ENCODE results near the gene F2R. TPM values are rescaled to one million over a fixed set of nuclear protein-coding genes. Genes with fewer than 3 reads are reported as not detected.

Gene F2R
- total and polyA plus RNA-seq, 2 of the 8 experiments (the other 6 are each of a cell fraction or from before 2014, with no cell fraction given), result 23.8 to 29.1 TPM

GRCh38 chr5:76735762-76736545 is 20.0 kb downstream of the F2R start:
- Histone ChIP-seq H2BK5ac (ENCODE audit: low read depth, low read length) (no peak overlapping the region), H3K36me3 (ENCODE audit: control insufficient read depth in 2 of 4, insufficient read depth in 4 of 4, low read length in 3 of 4) (peaks cover 0 to 16% (median 8%) of the 10 kb centered on the region in 4 experiments; a peak in 5 of 8 replicates), H3K4ac (replicated peaks; ENCODE audit: insufficient read length, low read depth, low read length) (no peak overlapping the region), H3K79me1 (ENCODE audit: low read depth, low read length) (no peaks in the 10 kb centered on the region; the same call in 1 of the 2 replicates), H3K14ac (ENCODE audit: insufficient read length) (no peak overlapping the region), H4K8ac (ENCODE audit: extremely low read depth, insufficient read depth, low read length) (no peak overlapping the region), H2BK20ac (ENCODE audit: low read length) (no peak overlapping the region), H2AFZ (ENCODE audit: low read length) (no peak overlapping the region), H2AK5ac (ENCODE audit: low read depth, low read length) (no peak overlapping the region), H3K23me2 (ENCODE audit: low read depth, low read length) (no peaks in the 10 kb centered on the region), H3K4me2 (ENCODE audit: insufficient read depth in 1 of 2, low read depth in 2 of 2, low read length in 2 of 2) (no peak overlapping the region), H2BK120ac (replicated peaks; ENCODE audit: low read depth, low read length) (no peak overlapping the region), H3K79me2 (ENCODE audit: control insufficient read depth in 1 of 2, insufficient read depth in 2 of 2, low read length in 2 of 2) (no peaks in the 10 kb centered on the region), H3K27ac (ENCODE audit: low read depth, low read length) (no peak overlapping the region), H2BK12ac (ENCODE audit: low read depth, low read length) (no peak overlapping the region), H3K56ac (replicated peaks; ENCODE audit: insufficient read length, low read depth, low read length) (no peak overlapping the region), H3K27me3 (replicated peaks in 1 of 4; ENCODE audit: control insufficient read depth in 3 of 4, extremely low read depth in 1 of 4, insufficient read depth in 3 of 4, low read length in 3 of 4) (no peaks in the 10 kb centered on the region), H3K9ac (replicated peaks in 1 of 4; ENCODE audit: extremely low read depth in 1 of 4, low read depth in 3 of 4, low read length in 3 of 4) (no peak overlapping the region; a peak in 1 of 7 replicates), H3K9me3 (ENCODE audit: insufficient read depth in 2 of 2, low read depth in 1 of 2, low read length in 1 of 2) (no peaks in the 10 kb centered on the region), H2BK15ac (ENCODE audit: low read length) (no peak overlapping the region), H3K18ac (ENCODE audit: extremely low read depth, low read length) (no peak overlapping the region), H4K5ac (ENCODE audit: insufficient read length, low read depth, low read length) (no peak overlapping the region), H3K4me1 (replicated peaks in 1 of 4; ENCODE audit: control insufficient read depth in 3 of 4, insufficient read depth in 4 of 4, low read length in 3 of 4) (peaks cover 0 to 3% (median 0%) of the 10 kb centered on the region in 4 experiments; a peak in 1 of 7 replicates), H4K20me1 (replicated peaks in 1 of 2; ENCODE audit: control insufficient read depth in 1 of 2, insufficient read depth in 2 of 2, low read length in 2 of 2) (peaks cover 4 to 9% of the 10 kb centered on the region in 2 experiments), H3K4me3 (ENCODE audit: extremely low read depth in 1 of 4, insufficient read depth in 2 of 4, low read depth in 3 of 4, low read length in 4 of 4) (no peak overlapping the region), H4K91ac (replicated peaks; ENCODE audit: insufficient read length, low read length) (no peak overlapping the region), H3K23ac (ENCODE audit: insufficient read length) (no peak overlapping the region)
- no peak for DNase-seq (ENCODE audit: low read depth in 1 of 2, low spot score in 2 of 2)
- ChIA-PET POLR2A (ENCODE audit: partially characterized antibody) (interaction anchor here (0.7 to 1.2 kb wide), 2 partner anchors 9 to 11 kb away, joined by 3 to 5 read pairs; no protein-coding TSS in a partner anchor), CTCF (ENCODE audit: partially characterized antibody) (interaction anchor here (1.1 to 1.9 kb wide), 4 partner anchors 10 to 39 kb away, joined by 3 to 7 read pairs (median 5); no protein-coding TSS in a partner anchor)
- FAIRE-seq, result no peak
- 91% methylated on average over 4 of the region's 4 CpGs; no CpG with 5 or more reads in 1 of the 2 experiments for WGBS, 2 experiments (ENCODE audit: extremely low coverage in 1 of 2, insufficient coverage in 1 of 2, insufficient read length in 1 of 2, insufficient replicate concordance in 2 of 2, low coverage in 1 of 2, low lambda C conversion rate in 2 of 2, missing lambda C conversion rate in 1 of 2)
- TF ChIP-seq POLR2AphosphoS5 (IDR thresholded peaks at IDR 0.05; ENCODE audit: low read depth, low read length) (no peak), FOSL1 (IDR thresholded peaks at IDR 0.05; ENCODE audit: insufficient read depth, low read depth, low read length) (no peak), RBBP5 (IDR thresholded peaks at IDR 0.05; ENCODE audit: borderline replicate concordance, low read depth, low read length) (no peak), USF2 (IDR thresholded peaks at IDR 0.05; ENCODE audit: low read length) (no peak), NRF1 (IDR thresholded peaks at IDR 0.05; ENCODE audit: low read depth, low read length) (no peak), SRF (IDR thresholded peaks at IDR 0.05; ENCODE audit: low read depth, low read length) (no peak), KDM5A (IDR thresholded peaks at IDR 0.05; ENCODE audit: low read length) (no peak), GABPA (IDR thresholded peaks at IDR 0.05; ENCODE audit: borderline replicate concordance, insufficient read depth, low read length) (no peak)

All from H1 (cell line).